Activated gamma-delta T cell treated with anti-CD3 and anti-CD28 coated beads, Interleukin-2, amount 50 U/mL, for 16 hours (primary cell): ENCODE data around the gene SULF2.

Experiments
- DNase-seq: peaks from one replicate; pipeline ENCODE4 v3.0.0-alpha.2; 2020; ENCODE audit warnings: low read depth

The SULF2 gene

GRCh38 chr20:47783828-47784598 is 1.3 kb downstream of the SULF2 start:
- DNase-seq, result no peak

- DNase-seq, result no peak
Observed at GRCh38 chr20:47782920-47783552, 2.2 kb downstream of the SULF2 start.

GRCh38 chr20:47782076-47782475 is 3.2 kb downstream of the SULF2 start:
- DNase-seq, result no peak

- no peak for DNase-seq
Observed at GRCh38 chr20:47781632-47782031, 3.6 kb downstream of the SULF2 start.

- DNase-seq, result no peak
Observed at GRCh38 chr20:47780720-47781389, 4.4 kb downstream of the SULF2 start.

GRCh38 chr20:47778398-47779354 is 6.6 kb downstream of the SULF2 start:
- no peak for DNase-seq

GRCh38 chr20:47777220-47777619 is 8.1 kb downstream of the SULF2 start:
- DNase-seq, result no peak

- DNase-seq, result no peak
Observed at GRCh38 chr20:47776639-47777038, 8.6 kb downstream of the SULF2 start.

GRCh38 chr20:47775841-47776240 is 9.4 kb downstream of the SULF2 start:
- no peak for DNase-seq

- DNase-seq, result no peak
Observed at GRCh38 chr20:47775039-47775438, 10.2 kb downstream of the SULF2 start.

GRCh38 chr20:47774131-47774777 is 11.0 kb downstream of the SULF2 start:
- DNase-seq, result no peak

GRCh38 chr20:47773371-47773786 is 11.9 kb downstream of the SULF2 start:
- no peak for DNase-seq

GRCh38 chr20:47770935-47771334 is 14.3 kb downstream of the SULF2 start:
- no peak for DNase-seq

- no peak for DNase-seq
Observed at GRCh38 chr20:47768016-47768824, 17.1 kb downstream of the SULF2 start.

GRCh38 chr20:47765691-47766594 is 19.3 kb downstream of the SULF2 start:
- no peak for DNase-seq

- no peak for DNase-seq
Observed at GRCh38 chr20:47765271-47765670, 20.0 kb downstream of the SULF2 start.

- no peak for DNase-seq
Observed at GRCh38 chr20:47764154-47764733, 21.0 kb downstream of the SULF2 start.

GRCh38 chr20:47762699-47763268 is 22.5 kb downstream of the SULF2 start:
- DNase-seq, result no peak
